Stimulated activated CD8-positive, alpha-beta memory T cell treated with anti-CD3 and anti-CD28 coated beads, Interleukin-12 subunit alpha, Interleukin-12 subunit beta, amount 100 ng/mL, for 24 hours (primary cell): ENCODE data around the gene ATG101.
"Not testable (repeated sequence)": the region's sequence is repeated elsewhere in the genome, so short reads cannot be mapped to it uniquely, and the experiment has no call there.

ENCODE experiments used
- DNase-seq: peaks from one replicate; pipeline ENCODE4 v3.0.0-alpha.2; 2020; ENCODE audit errors: extremely low read depth

ATG101 gene

GRCh38 chr12:52097045-52097666, 27.4 kb downstream of the ATG101 start:
- no peak for DNase-seq

- not testable (repeated sequence) for DNase-seq
Observed at GRCh38 chr12:52104431-52105089, 34.8 kb downstream of the ATG101 start.

GRCh38 chr12:52116222-52117125, 46.7 kb downstream of the ATG101 start:
- DNase-seq: peak; percentile 25

GRCh38 chr12:52117806-52118475, 48.2 kb downstream of the ATG101 start:
- not testable (repeated sequence) for DNase-seq

GRCh38 chr12:52119398-52120254, 49.8 kb downstream of the ATG101 start:
- DNase-seq: no peak

- no peak for DNase-seq
Observed at GRCh38 chr12:52120951-52121823, 51.4 kb downstream of the ATG101 start.

- DNase-seq: peak; percentile 27
Observed at GRCh38 chr12:52121824-52122539, 52.2 kb downstream of the ATG101 start.

- DNase-seq: no peak
Observed at GRCh38 chr12:52122540-52122871, 52.7 kb downstream of the ATG101 start.

GRCh38 chr12:52122904-52123303, 53.1 kb downstream of the ATG101 start:
- DNase-seq: no peak

- no peak for DNase-seq
Observed at GRCh38 chr12:52123487-52124186, 53.9 kb downstream of the ATG101 start.

- DNase-seq: no peak
Observed at GRCh38 chr12:52125476-52125900, 55.7 kb downstream of the ATG101 start.

GRCh38 chr12:52126050-52126604, 56.3 kb downstream of the ATG101 start:
- no peak for DNase-seq
